GM08714 (cell line): ENCODE results near the gene SLC36A4.
"Not testable (repeated sequence)": the region's sequence is repeated elsewhere in the genome, so short reads cannot be mapped to it uniquely, and the experiment has no call there.

ENCODE experiments used
- H3K4me3 ChIP-seq: fragments of 200-500 bp; sonication (Bioruptor generic); 2 replicates; pipeline ENCODE4 v1.5.1; 2014; ENCODE audit warnings: mild to moderate bottlenecking, low read length, inconsistent platforms
- ZNF274 ChIP-seq: IDR thresholded peaks from 2 replicates; pipeline ENCODE4 v1.6.1; 2012; ENCODE audit warnings: mild to moderate bottlenecking, low read depth, low read length

Gene SLC36A4

GRCh38 chr11:93117565-93117964 is 80.2 kb downstream of the SLC36A4 start:
- no peak overlapping the region for H3K4me3 ChIP-seq
- TF ChIP-seq ZNF274: no peak

- H3K4me3 ChIP-seq: no peak overlapping the region
Observed at GRCh38 chr11:93116641-93117441, 81.0 kb downstream of the SLC36A4 start.

GRCh38 chr11:93114304-93114703 is 83.5 kb downstream of the SLC36A4 start:
- H3K4me3 ChIP-seq: no peak overlapping the region
- TF ChIP-seq ZNF274: no peak

More at GRCh38 chr11:93116641-93117441, 81.0 kb downstream of the SLC36A4 start:
- TF ChIP-seq ZNF274: no peak

GRCh38 chr11:93113824-93114223 is 84.0 kb downstream of the SLC36A4 start:
- no peak for TF ChIP-seq ZNF274
- no peak overlapping the region for H3K4me3 ChIP-seq

GRCh38 chr11:93111147-93111546 is 86.6 kb downstream of the SLC36A4 start:
- H3K4me3 ChIP-seq: not testable (repeated sequence)

GRCh38 chr11:93100211-93100610 is 97.6 kb downstream of the SLC36A4 start:
- no peak overlapping the region for H3K4me3 ChIP-seq
- no peak for TF ChIP-seq ZNF274

GRCh38 chr11:93099806-93100205 is 98.0 kb downstream of the SLC36A4 start:
- no peak overlapping the region for H3K4me3 ChIP-seq
- no peak for TF ChIP-seq ZNF274
